Lower leg skin (tissue), 4 donors: Measurements from ENCODE around the gene ABRACL. TPM values are rescaled to one million over a fixed set of nuclear protein-coding genes. Genes with fewer than 3 reads are reported as not detected.

Experiments
- DNase-seq, 2 donors: peaks; one replicate each; pipeline ENCODE4 v3.0.0-alpha.2; 2019; ENCODE audit warnings: low spot score in 2 of 2
- H3K4me3 ChIP-seq: fragments of 200-600 bp; sonication (generic); 2 replicates; pipeline ENCODE4 v1.5.1; 2017; ENCODE audit warnings: mild to moderate bottlenecking, low read depth; ENCODE audit not compliant: poor library complexity, severe bottlenecking
- POLR2A ChIP-seq, 2 donors: fragments of 450-650 bp; IDR thresholded peaks; one replicate each; pipeline ENCODE4 v1.6.1; 2016 to 2017; ENCODE audit warnings: antibody characterized with exemption in 2 of 2, mild to moderate bottlenecking in 1 of 2, moderate library complexity in 1 of 2
- WGBS, 2 donors: methylation state at CpG; one replicate each; pipeline ENCODE4 v1.1.5; 2018; 5-methylcytosine and 5-hydroxymethylcytosine counted together
- intact Hi-C: fragments of 100-400 bp; cut with DNase I; formaldehyde crosslinking; loops from one replicate; pipeline ENCODE4 v1.15.0; 2023; ENCODE audit warnings: low total_unique reads
- total RNA-seq, 4 donors: library from RNA; depleted of rRNA; stranded (reverse); fragments of >200 nt; gene quantifications; one replicate each; pipeline ENCODE4 v1.1.0, GENCODE V29; 2016
- TF ChIP-seq, protein P1 (sequence below), 3 donors: fragments of 450-650 bp; IDR thresholded peaks; one replicate each; pipeline ENCODE4 v1.5.1; 2016; ENCODE audit warnings: antibody characterized with exemption in 3 of 3, mild to moderate bottlenecking in 3 of 3, moderate library complexity in 2 of 3

Gene ABRACL
- total RNA-seq, 4 donors from 2014 or later: 8.8 to 23.0 (median 12.2) TPM

DNA sequence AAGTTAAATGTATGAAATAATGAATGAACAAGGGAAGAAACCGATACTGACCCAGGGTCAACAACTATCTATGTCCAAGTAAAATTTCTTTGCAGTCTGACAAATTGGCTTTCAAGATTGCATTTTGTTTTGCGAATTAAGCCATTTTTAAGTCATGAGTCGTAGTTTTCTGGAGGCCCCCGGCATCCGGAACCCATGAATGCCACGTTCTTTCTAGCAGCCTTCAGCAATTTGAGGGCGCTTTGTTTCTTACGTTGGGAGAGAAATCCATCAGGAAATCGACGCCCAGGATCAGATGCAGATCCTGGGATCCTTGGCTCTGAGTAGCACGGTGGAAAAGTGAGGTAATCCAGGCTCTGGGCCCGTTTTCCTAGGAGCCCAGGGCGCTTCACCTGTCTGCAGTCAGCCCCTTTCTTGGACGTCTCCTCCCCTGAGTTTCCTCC lies 309 bp upstream of the ABRACL start:
- intact Hi-C loops: no loop called here

DNA sequence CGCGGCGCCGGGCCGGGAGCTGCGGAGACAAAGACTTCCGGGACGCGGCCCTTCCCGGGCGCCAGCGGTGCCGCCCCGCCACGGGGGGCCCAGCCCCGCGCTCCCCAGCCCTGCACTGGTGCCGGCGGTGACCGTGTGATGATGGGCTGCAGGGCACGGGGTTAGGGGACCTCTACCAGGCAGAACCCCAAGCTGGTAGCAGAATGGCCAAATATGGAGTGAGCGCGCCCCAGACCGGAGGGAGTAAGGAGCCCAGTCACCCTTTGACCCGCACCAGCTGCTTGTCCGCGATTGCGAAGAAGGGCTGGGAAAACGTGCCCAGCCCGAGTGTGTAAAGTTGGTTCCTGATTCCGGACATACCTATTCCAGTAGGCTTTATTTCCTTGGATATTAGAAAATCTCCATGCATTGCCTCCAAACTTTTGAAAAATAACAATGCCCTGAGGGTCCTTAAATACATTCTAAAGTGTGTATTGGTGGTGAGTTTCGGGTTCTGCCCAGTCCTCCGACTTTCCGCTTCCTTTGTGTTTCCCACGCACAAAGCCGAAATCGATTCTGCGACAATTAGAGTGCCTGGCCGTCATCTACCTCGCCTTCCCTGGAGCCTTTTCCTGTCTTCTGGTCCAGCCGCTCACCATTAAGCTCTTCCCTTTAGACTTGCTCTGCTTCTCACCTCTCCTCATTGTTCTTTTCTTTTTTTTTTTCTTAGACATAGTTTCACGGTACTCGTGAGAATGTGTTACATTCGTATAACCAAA lies 1.1 kb downstream of the ABRACL start:
- no peak for TF ChIP-seq POLR2A (IDR thresholded peaks at IDR 0.05)
- TF ChIP-seq, protein P1, sequence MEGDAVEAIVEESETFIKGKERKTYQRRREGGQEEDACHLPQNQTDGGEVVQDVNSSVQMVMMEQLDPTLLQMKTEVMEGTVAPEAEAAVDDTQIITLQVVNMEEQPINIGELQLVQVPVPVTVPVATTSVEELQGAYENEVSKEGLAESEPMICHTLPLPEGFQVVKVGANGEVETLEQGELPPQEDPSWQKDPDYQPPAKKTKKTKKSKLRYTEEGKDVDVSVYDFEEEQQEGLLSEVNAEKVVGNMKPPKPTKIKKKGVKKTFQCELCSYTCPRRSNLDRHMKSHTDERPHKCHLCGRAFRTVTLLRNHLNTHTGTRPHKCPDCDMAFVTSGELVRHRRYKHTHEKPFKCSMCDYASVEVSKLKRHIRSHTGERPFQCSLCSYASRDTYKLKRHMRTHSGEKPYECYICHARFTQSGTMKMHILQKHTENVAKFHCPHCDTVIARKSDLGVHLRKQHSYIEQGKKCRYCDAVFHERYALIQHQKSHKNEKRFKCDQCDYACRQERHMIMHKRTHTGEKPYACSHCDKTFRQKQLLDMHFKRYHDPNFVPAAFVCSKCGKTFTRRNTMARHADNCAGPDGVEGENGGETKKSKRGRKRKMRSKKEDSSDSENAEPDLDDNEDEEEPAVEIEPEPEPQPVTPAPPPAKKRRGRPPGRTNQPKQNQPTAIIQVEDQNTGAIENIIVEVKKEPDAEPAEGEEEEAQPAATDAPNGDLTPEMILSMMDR (IDR thresholded peaks at IDR 0.05): no peak
- intact Hi-C loops: no loop called here
- H3K4me3 ChIP-seq: peak overlapping the region; percentile 94
- peak; percentile 48 to 87 for DNase-seq
- WGBS, 2 donors: 6 to 18% methylated on average over 22 to 23 of the region's 44 CpGs

More for the DNA sequence above, 309 bp upstream of the ABRACL start:
- no peak for DNase-seq
- WGBS, 2 donors: 1% methylated on average over 14 of the region's 14 CpGs
- peak overlapping the region; percentile 94 for H3K4me3 ChIP-seq
- no peak for TF ChIP-seq POLR2A (IDR thresholded peaks at IDR 0.05)
- TF ChIP-seq, protein P1 (IDR thresholded peaks at IDR 0.05): no peak

DNA sequence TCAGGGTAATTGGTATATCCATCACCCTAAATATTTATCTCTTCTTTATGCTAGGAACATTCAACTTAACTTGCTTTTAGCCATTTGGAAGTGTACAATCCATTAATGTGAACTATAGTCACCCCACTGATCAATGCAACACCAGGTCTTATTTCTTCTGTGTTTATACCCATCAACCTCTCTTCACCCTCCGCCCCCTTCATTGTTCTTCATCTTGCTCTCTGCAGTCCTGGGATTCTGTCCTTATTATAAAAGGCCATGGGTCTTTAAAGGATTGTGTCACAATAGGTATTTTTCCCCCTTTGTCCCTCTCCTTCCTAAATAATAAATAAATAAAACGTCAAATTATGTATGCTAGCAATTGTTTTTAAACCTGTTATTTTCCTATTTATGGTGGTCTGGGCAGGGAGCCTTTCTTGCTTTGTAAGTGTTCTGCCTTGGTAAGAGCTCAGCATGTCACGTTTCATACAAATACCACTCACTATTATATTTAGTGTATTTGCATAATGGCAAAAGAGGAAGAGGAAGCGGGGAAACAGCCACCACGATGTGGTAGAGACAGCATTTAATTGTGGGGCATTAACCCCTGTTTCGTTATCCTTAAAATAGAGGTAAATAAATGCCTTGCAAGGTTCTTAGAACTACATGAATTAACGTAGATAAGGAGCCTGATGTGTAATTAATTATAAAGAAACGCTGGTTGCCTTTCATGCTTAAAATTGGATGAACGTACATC lies 1.9 kb downstream of the ABRACL start:
- no peak overlapping the region for H3K4me3 ChIP-seq
- no peak for TF ChIP-seq POLR2A (IDR thresholded peaks at IDR 0.05)
- TF ChIP-seq, protein P1 (IDR thresholded peaks at IDR 0.05): no peak
- no peak for DNase-seq
- WGBS, 2 donors: 49 to 55% methylated on average over 9 of the region's 9 CpGs
- intact Hi-C loops: no loop called here

DNA sequence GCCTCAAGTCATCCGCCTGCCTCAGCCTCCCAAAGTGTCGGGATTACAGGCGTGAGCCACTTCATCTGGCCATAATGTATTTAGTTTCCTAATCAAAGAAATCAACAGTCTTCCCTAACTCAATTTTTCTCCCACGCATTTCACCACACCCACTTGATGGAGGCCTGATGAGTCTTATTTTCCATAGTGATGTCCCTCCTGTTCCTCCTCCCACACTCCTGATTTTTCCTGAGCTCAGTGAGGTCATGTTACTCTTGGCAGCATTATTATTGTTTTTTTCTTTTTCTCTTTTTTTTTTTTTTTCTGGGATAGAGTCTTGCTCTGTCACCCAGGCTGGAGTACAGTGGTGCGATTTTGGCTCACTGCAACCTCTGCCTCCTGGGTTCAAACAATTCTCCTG lies 8.9 kb downstream of the ABRACL start:
- TF ChIP-seq POLR2A (IDR thresholded peaks at IDR 0.05): no peak
- TF ChIP-seq, protein P1 (IDR thresholded peaks at IDR 0.05): no peak
- DNase-seq: no peak
- 63 to 76% methylated on average over 5 of the region's 5 CpGs for WGBS, 2 donors
- H3K4me3 ChIP-seq: no peak overlapping the region
- intact Hi-C loops: no loop called here

DNA sequence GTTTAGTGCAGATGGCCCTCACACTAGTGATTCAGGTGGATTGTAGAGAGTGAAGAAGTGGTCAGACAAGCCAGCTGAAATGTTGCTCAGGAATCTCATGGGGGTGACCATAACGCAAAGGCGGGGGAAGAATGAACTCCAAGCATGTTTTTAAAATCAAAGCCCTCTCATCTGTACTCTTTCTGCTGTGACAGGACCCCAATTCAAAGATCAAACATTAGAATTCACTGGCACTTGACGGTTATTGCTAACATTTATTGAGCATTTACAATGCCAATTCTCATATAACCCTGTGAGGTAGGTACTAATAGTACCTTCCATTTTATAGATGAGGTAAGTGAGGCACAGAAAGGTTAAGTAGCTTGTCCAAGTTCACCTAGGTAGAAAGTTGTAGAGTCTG lies 15.7 kb downstream of the ABRACL start:
- DNase-seq: no peak
- intact Hi-C loops: no loop called here
- no peak overlapping the region for H3K4me3 ChIP-seq
- TF ChIP-seq POLR2A (IDR thresholded peaks at IDR 0.05): no peak
- TF ChIP-seq, protein P1 (IDR thresholded peaks at IDR 0.05): no peak
- WGBS, 2 donors: 95 to 96% methylated on average over 3 of the region's 3 CpGs
